GM20000 (cell line): ENCODE results near the gene PDE1C.

ENCODE experiments used
- DNase-seq: peaks from one replicate; pipeline ENCODE4 v3.0.0; 2012; ENCODE audit warnings: low spot score
- CTCF ChIP-seq: IDR thresholded peaks from 2 replicates; pipeline ENCODE4 v1.5.1; 2012; ENCODE audit warnings: mild to moderate bottlenecking, control low read depth; ENCODE audit errors: extremely low read depth, missing control alignments

Gene PDE1C

GRCh38 chr7:31957756-31958155 lies 112.5 kb downstream of the PDE1C start:
- no peak for TF ChIP-seq CTCF
- no peak for DNase-seq

- DNase-seq: no peak
- no peak for TF ChIP-seq CTCF
Observed at GRCh38 chr7:31957090-31957720, 113.0 kb downstream of the PDE1C start.

- no peak for DNase-seq
Observed at GRCh38 chr7:31955641-31956040, 114.6 kb downstream of the PDE1C start.

GRCh38 chr7:31955021-31955420 lies 115.2 kb downstream of the PDE1C start:
- DNase-seq: no peak
- TF ChIP-seq CTCF: no peak

More at GRCh38 chr7:31955641-31956040, 114.6 kb downstream of the PDE1C start:
- no peak for TF ChIP-seq CTCF

- no peak for TF ChIP-seq CTCF
- DNase-seq: no peak
Observed at GRCh38 chr7:31954500-31954899, 115.7 kb downstream of the PDE1C start.

GRCh38 chr7:31953432-31953831 lies 116.8 kb downstream of the PDE1C start:
- DNase-seq: no peak
- TF ChIP-seq CTCF: no peak

- no peak for TF ChIP-seq CTCF
- no peak for DNase-seq
Observed at GRCh38 chr7:31950091-31950755, 120.0 kb downstream of the PDE1C start.
